H9 (cell line): ENCODE results near the gene EPM2A. TPM values are rescaled to one million over a fixed set of nuclear protein-coding genes. Genes with fewer than 3 reads are reported as not detected.

Experiments
- DNase-seq: peaks from one replicate; pipeline ENCODE4 v3.0.0-alpha.2; 2017
- H2AFZ ChIP-seq: one replicate; pipeline ENCODE4 v1.6.1; 2013; ENCODE audit warnings: mild to moderate bottlenecking, low read length, control low read depth, moderate library complexity
- H2AK5ac ChIP-seq: 2 replicates; pipeline ENCODE4 v1.6.1; 2013; ENCODE audit warnings: low read length, control low read depth, mixed read lengths; ENCODE audit not compliant: insufficient read length
- H2BK120ac ChIP-seq: one replicate; pipeline ENCODE4 v1.6.1; 2013; ENCODE audit warnings: low read depth, mild to moderate bottlenecking, low read length, control low read depth, inconsistent platforms; ENCODE audit not compliant: poor library complexity, severe bottlenecking
- H2BK12ac ChIP-seq: 2 replicates; pipeline ENCODE4 v1.6.1; 2013; ENCODE audit warnings: low read length, control low read depth, mixed read lengths, low read depth; ENCODE audit not compliant: insufficient read length
- H2BK15ac ChIP-seq: 2 replicates; pipeline ENCODE4 v1.6.1; 2013; ENCODE audit warnings: low read depth, low read length, control low read depth
- H2BK20ac ChIP-seq: one replicate; pipeline ENCODE4 v1.6.1; 2013; ENCODE audit warnings: low read depth, mild to moderate bottlenecking, low read length, control low read depth, inconsistent platforms; ENCODE audit not compliant: poor library complexity, severe bottlenecking
- H2BK5ac ChIP-seq: 2 replicates; pipeline ENCODE4 v1.6.1; 2013; ENCODE audit warnings: low read length, control low read depth, mixed read lengths; ENCODE audit not compliant: insufficient read length
- H3K14ac ChIP-seq: 2 replicates; pipeline ENCODE4 v1.6.1; 2013; ENCODE audit warnings: low read length, control low read depth; ENCODE audit not compliant: insufficient read depth
- H3K18ac ChIP-seq: 2 replicates; pipeline ENCODE4 v1.6.1; 2013; ENCODE audit warnings: low read depth, mild to moderate bottlenecking, mixed read lengths, low read length, control low read depth; ENCODE audit not compliant: insufficient read length
- H3K23ac ChIP-seq: 2 replicates; pipeline ENCODE4 v1.6.1; 2013; ENCODE audit warnings: low read length, control low read depth, mixed read lengths, low read depth; ENCODE audit not compliant: insufficient read length
- H3K23me2 ChIP-seq: 2 replicates; pipeline ENCODE4 v1.6.1; 2013; ENCODE audit warnings: low read depth, mild to moderate bottlenecking, mixed read lengths, low read length, control low read depth; ENCODE audit not compliant: insufficient read length, poor library complexity, severe bottlenecking
- H3K27ac ChIP-seq: 2 replicates; pipeline ENCODE4 v1.5.1; 2013; ENCODE audit warnings: low read length, control low read depth, mixed read lengths, low read depth; ENCODE audit not compliant: insufficient read length
- H3K27me3 ChIP-seq: 2 replicates; pipeline ENCODE4 v1.6.1; 2013; ENCODE audit warnings: low read length, control low read depth, inconsistent platforms; ENCODE audit not compliant: insufficient read depth
- H3K4ac ChIP-seq: 2 replicates; pipeline ENCODE4 v1.6.1; 2013; ENCODE audit warnings: low read depth, mild to moderate bottlenecking, control low read depth, inconsistent platforms, low read length, moderate library complexity
- H3K4me1 ChIP-seq: 2 replicates; pipeline ENCODE4 v1.6.1; 2013; ENCODE audit warnings: low read length, control low read depth, inconsistent platforms; ENCODE audit not compliant: insufficient read depth
- H3K4me2 ChIP-seq: 2 replicates; pipeline ENCODE4 v1.6.1; 2013; ENCODE audit warnings: low read length, control low read depth, mixed read lengths; ENCODE audit not compliant: insufficient read length, insufficient read depth
- H3K56ac ChIP-seq: 2 replicates; pipeline ENCODE4 v1.6.1; 2013; ENCODE audit warnings: low read depth, mild to moderate bottlenecking, mixed read lengths, low read length, control low read depth; ENCODE audit not compliant: insufficient read length
- H3K79me1 ChIP-seq: 2 replicates; pipeline ENCODE4 v1.6.1; 2013; ENCODE audit warnings: low read depth, mild to moderate bottlenecking, moderate library complexity, low read length, control low read depth, inconsistent platforms; ENCODE audit not compliant: insufficient read depth, poor library complexity, severe bottlenecking
- H3K79me2 ChIP-seq: 2 replicates; pipeline ENCODE4 v1.6.1; 2013; ENCODE audit warnings: low read length, control low read depth, inconsistent platforms; ENCODE audit not compliant: insufficient read depth
- H3K9ac ChIP-seq: 2 replicates; pipeline ENCODE4 v1.6.1; 2013; ENCODE audit warnings: low read length, control low read depth, mixed read lengths; ENCODE audit not compliant: insufficient read length; ENCODE audit errors: extremely low read depth
- H3K9me3 ChIP-seq: one replicate; pipeline ENCODE4 v1.6.1; 2013; ENCODE audit warnings: low read depth, low read length, inconsistent platforms; ENCODE audit not compliant: control insufficient read depth
- H3T11ph ChIP-seq: one replicate; pipeline ENCODE4 v1.6.1; 2013; ENCODE audit warnings: mild to moderate bottlenecking, low read length, control low read depth, inconsistent platforms
- H4K20me1 ChIP-seq: one replicate; pipeline ENCODE4 v1.6.1; 2013; ENCODE audit not compliant: control insufficient read depth, insufficient read length, insufficient read depth
- H4K5ac ChIP-seq: 2 replicates; pipeline ENCODE4 v1.6.1; 2013; ENCODE audit warnings: low read depth, mild to moderate bottlenecking, mixed read lengths, low read length, control low read depth; ENCODE audit not compliant: insufficient read length
- H4K8ac ChIP-seq: replicated peaks from 2 replicates; pipeline ENCODE4 v1.6.1; 2013; ENCODE audit warnings: low read length, control low read depth, mixed read lengths, low read depth; ENCODE audit not compliant: insufficient read length
- H4K91ac ChIP-seq: 2 replicates; pipeline ENCODE4 v1.6.1; 2013; ENCODE audit warnings: low read depth, mild to moderate bottlenecking, moderate library complexity, mixed read lengths, low read length, control low read depth; ENCODE audit not compliant: insufficient read length
- H3K27ac Mint-ChIP-seq, 3 experiments: 2 replicates in 2 of 3; 3 replicates in 1 of 3; pipeline ENCODE4 v1.8.0; 2020 to 2021; ENCODE audit warnings: mixed read lengths in 3 of 3, mild to moderate bottlenecking in 1 of 3, moderate library complexity in 1 of 3
- H3K27me3 Mint-ChIP-seq: 2 replicates; pipeline ENCODE4 v1.8.0; 2021; ENCODE audit warnings: low read depth, mild to moderate bottlenecking, moderate library complexity, mixed read lengths
- H3K36me3 Mint-ChIP-seq, 3 experiments: 2 replicates in 2 of 3; 3 replicates in 1 of 3; pipeline ENCODE4 v1.8.0; 2020 to 2021; ENCODE audit warnings: low read depth in 3 of 3, mixed read lengths in 3 of 3; ENCODE audit not compliant: insufficient read depth in 1 of 3
- H3K4me1 Mint-ChIP-seq, 2 experiments: 2 replicates each; pipeline ENCODE4 v1.8.0; 2020; ENCODE audit warnings: mixed read lengths in 2 of 2
- H3K4me3 Mint-ChIP-seq, 2 experiments: 2 replicates in 1 of 2; 3 replicates in 1 of 2; pipeline ENCODE4 v1.8.0; 2020 to 2021; ENCODE audit warnings: mild to moderate bottlenecking in 2 of 2, mixed read lengths in 2 of 2, moderate library complexity in 1 of 2
- H3K9me3 Mint-ChIP-seq, 2 experiments: 2 replicates in 1 of 2; 3 replicates in 1 of 2; pipeline ENCODE4 v1.8.0; 2020; ENCODE audit warnings: mild to moderate bottlenecking in 2 of 2, mixed read lengths in 2 of 2, moderate library complexity in 1 of 2
- CTCF ChIP-seq: fragments of 200-600 bp; sonication (generic); conservative IDR thresholded peaks from 3 replicates; pipeline ENCODE4 v1.8.0; 2021; ENCODE audit warnings: antibody characterized with exemption, mild to moderate bottlenecking
- total RNA-seq: library from RNA; stranded (reverse); gene quantifications from 2 replicates; pipeline ENCODE4 v1.2.1, GENCODE V29; 2021

Gene EPM2A
- total RNA-seq, 1 experiment from 2014 or later: 8.2 TPM

GRCh38 chr6:145631374-145631773 lies 103.9 kb downstream of the EPM2A start:
- Mint-ChIP-seq H3K27me3 (no peaks in the 10 kb centered on the region), H3K4me1 (peaks cover 8 to 14% of the 10 kb centered on the region in 2 experiments), H3K4me3 (no peak overlapping the region), H3K27ac (no peak overlapping the region), H3K9me3 (no peaks in the 10 kb centered on the region), H3K36me3 (no peaks in the 10 kb centered on the region; a peak in 1 of 7 replicates)
- Histone ChIP-seq H3K9me3 (no peaks in the 10 kb centered on the region), H3K4me1 (peaks cover 4% of the 10 kb centered on the region; the same call in 1 of the 2 replicates), H2BK5ac (no peak overlapping the region), H3K14ac (no peak overlapping the region), H3K27ac (no peak overlapping the region), H3T11ph (no peak overlapping the region), H3K79me2 (no peaks in the 10 kb centered on the region), H3K18ac (no peak overlapping the region), H2BK15ac (no peak overlapping the region), H3K79me1 (no peaks in the 10 kb centered on the region), H3K4ac (no peak overlapping the region), H2AK5ac (no peak overlapping the region), H3K9ac (no peak overlapping the region), H4K91ac (no peak overlapping the region), H4K20me1 (no peaks in the 10 kb centered on the region), H2AFZ (no peak overlapping the region), H3K4me2 (no peak overlapping the region), H3K23me2 (peaks cover 3% of the 10 kb centered on the region), H2BK120ac (no peak overlapping the region), H4K5ac (no peak overlapping the region), H3K56ac (no peak overlapping the region), H3K27me3 (no peaks in the 10 kb centered on the region), H2BK20ac (no peak overlapping the region), H2BK12ac (no peak overlapping the region), H4K8ac (no peak overlapping the region), H3K23ac (no peak overlapping the region)
- no peak for DNase-seq
- TF ChIP-seq CTCF: no peak
